Stimulated activated CD4-positive, alpha-beta T cell treated with anti-CD3 and anti-CD28 coated beads, Interleukin-1b, Interleukin-23, amount 100 ng/mL, for 1 hour (primary cell): ENCODE measurements around the gene BDKRB2.

ENCODE experiments used
- DNase-seq, 2 donors: peaks; one replicate each; pipeline ENCODE4 v3.0.0-alpha.2; 2020; ENCODE audit warnings: low read depth in 2 of 2

Gene BDKRB2

GRCh38 chr14:96270565-96271420 lies 66.2 kb downstream of the BDKRB2 start:
- DNase-seq: no peak

- DNase-seq: no peak
These were observed 66.8 kb downstream of the BDKRB2 start for GRCh38 chr14:96271421-96271762.

DNA sequence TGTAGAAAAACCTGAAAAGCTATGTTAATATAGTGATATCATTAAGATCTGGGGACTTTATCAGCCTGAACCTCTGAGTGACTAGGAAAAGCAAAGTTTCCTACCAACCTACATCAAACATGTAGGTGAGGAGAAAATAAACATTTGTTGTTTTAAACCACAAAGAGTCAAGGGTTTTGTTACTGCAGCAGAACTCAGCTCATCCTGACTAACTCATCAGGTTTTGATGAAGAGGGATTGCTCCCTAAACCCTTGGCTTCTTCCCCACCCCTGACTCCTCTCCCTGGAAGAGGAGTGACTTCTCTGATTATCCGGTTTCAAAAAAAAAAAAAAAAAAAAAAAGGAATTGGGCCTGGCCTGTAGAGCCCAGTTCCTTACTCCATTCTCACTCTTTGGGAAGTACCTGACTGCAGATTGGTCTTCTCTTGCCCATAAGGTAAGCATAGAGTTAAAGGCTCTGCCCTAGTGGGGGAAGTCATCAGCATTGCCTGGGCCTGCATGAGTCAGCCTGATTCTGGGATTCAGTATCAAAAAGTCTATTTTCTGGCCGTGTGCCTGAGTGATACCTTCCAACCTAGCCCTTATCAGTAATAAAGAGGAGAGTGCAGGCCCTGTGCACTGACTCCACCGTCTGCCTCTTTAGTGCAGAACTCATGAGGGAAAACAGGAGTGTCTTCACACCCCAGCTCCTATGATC lies 68.3 kb downstream of the BDKRB2 start:
- no peak for DNase-seq

- DNase-seq: no peak
These were observed 69.0 kb downstream of the BDKRB2 start for GRCh38 chr14:96273629-96274028.

DNA sequence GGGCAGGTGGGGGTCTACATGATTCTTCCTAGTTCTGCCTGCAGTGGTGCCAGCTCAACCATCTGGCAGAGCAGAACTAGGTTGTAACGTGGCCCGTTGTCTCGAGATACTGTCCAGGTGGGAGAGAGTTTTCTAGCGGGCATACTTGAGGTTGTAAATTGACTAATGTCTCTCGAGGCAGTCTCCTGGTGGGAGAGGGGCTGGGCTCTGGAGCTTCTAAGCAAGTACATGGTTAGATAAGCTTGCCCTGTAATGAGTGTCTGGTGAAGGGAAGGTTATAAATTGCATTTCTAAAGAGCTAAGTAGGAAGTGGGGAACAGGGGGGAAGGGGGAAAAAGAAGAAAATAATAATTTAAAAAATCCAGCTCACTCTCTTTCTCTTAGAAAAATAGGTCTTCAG lies 69.5 kb downstream of the BDKRB2 start:
- DNase-seq: no peak

DNA sequence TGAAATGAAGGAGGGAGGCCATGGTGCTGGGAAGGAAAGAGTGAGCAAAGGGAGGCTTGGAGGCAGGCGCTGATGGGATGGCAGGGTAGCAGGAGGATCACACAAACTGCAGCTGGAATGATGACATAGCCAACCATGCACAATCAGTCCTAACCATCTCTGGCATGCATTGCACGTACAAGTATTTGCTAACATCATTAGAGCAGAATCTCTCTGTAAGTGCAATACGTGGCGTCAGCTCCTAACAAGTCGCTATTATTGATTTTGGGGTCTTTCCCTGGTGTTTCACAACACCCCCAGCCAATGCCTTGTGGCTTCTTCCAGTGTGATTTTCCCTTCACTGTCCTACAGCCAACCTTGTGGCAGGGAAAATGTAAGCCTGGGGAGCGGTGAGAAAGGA lies 69.9 kb downstream of the BDKRB2 start:
- DNase-seq: no peak

- peak; percentile 20 to 56 for DNase-seq
These were observed 70.8 kb downstream of the BDKRB2 start for GRCh38 chr14:96275177-96276112.

DNA sequence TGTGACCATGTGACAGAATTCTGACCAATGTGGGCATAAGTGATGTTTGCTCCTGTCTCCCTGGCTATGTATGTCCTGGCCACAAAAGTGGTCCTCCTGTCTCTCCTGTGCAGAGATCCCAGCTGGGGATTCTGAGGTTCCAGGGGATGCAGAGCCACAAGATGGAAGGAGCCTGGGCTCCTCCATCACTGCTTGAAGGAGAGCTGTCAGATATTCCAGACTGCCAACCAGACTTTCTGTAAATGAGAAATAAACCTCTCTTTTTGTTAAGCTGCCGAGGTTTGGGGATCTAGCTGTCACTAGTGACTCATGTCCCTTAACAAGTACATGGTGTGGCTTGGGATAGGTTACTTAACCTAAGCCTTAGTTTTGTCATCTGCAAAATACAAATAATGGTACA lies 73.3 kb downstream of the BDKRB2 start:
- DNase-seq: no peak

DNA sequence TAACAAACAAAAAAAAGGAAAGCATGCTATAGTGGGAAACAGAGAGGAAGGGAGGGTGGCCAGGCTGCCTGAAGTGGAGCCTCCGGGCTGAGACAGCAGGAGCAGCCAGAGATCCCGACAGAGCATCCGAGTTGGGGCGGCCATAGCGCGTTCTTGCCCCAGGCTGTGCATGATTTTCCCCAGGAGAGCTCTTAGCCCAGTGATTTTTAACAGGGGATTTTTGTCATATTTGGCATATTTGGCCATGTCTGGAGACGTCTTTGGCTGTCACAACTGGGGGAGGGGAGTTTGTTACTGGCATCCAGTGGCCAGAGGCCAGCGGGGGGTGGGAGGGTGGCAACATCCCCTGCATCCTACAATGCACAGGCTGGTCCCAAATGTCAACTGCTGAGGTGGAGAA lies 74.9 kb downstream of the BDKRB2 start:
- no peak for DNase-seq

DNA sequence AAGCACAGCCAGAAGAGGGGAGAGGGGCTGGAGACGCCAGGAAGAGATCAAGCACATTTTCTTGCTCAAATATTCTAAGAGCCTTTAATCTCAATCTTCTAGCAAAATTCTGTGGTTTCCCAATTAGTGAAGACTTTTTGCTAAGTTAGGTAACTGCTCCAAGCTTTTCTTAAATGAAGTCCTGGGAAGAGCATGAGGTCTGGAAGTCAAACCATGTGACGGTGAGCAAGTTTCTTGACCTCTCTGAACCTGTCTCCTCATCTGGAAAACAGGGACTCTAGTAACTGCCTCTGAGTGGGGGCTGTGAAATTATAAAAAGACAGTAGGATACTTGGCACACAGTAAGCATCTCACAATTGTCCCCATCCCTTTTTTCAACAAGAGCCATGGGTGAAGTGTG lies 75.5 kb downstream of the BDKRB2 start:
- no peak for DNase-seq

GRCh38 chr14:96281486-96281885 lies 76.8 kb downstream of the BDKRB2 start:
- DNase-seq: no peak

DNA sequence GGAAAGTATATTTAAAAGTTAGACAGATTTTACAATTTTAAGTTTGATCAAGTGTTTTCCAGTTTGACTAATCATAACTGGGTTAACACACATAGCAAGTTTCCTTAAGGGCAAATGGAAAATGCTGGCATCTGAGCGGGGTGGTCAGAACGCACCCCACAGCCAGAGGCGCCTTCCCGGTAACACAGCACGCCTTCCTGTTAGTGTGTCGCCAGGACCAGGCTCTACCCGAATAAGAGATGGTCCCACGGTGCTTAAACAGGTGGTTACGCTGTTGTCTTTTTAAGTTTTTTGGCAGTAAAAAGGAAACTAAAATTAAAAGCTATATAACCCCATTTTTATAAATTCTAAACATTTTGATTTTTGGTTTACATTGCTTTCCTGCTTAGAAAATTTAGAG lies 79.4 kb downstream of the BDKRB2 start:
- DNase-seq: no peak

- no peak for DNase-seq
These were observed 79.8 kb downstream of the BDKRB2 start for GRCh38 chr14:96284430-96284829.

GRCh38 chr14:96285667-96286066 lies 81.0 kb downstream of the BDKRB2 start:
- DNase-seq: no peak

DNA sequence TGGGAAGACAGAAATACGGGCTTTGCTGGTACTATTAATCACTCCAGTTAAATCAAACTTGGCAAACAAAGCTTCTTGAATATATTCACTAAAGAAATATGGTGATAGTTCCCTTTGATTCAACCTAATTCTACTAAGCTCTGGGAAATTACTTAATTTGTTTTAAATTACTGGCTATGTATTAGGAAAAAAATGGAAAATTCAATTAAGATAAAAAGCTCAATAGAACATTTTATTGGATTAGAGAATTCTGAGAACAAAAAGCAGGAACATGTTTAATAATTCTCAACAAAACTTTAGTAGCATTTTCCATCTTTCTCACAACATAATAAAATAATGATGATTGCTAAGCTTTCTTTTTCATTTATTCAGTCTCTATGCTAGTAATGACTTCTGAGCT lies 81.6 kb downstream of the BDKRB2 start:
- no peak for DNase-seq

DNA sequence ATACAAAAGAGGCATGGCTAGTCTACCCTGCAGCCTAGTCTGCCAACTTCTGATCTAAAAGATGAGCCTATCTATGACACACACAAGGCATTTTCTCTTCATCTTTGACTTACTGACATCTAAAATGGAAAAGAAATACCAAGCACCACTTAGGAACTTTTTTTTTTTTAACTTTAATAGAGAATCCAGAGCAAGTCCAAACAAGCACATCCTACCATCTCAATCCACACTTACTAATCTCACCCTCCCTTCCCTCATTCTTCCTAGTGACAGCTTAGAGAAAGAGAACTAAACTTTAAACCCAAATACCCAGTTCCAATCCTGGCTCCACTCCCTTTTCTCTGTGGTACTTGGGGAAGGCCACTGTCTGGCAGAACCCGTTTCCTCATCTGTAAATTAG lies 83.2 kb downstream of the BDKRB2 start:
- no peak for DNase-seq
